ENCODE data around the gene UBB.

DNA sequence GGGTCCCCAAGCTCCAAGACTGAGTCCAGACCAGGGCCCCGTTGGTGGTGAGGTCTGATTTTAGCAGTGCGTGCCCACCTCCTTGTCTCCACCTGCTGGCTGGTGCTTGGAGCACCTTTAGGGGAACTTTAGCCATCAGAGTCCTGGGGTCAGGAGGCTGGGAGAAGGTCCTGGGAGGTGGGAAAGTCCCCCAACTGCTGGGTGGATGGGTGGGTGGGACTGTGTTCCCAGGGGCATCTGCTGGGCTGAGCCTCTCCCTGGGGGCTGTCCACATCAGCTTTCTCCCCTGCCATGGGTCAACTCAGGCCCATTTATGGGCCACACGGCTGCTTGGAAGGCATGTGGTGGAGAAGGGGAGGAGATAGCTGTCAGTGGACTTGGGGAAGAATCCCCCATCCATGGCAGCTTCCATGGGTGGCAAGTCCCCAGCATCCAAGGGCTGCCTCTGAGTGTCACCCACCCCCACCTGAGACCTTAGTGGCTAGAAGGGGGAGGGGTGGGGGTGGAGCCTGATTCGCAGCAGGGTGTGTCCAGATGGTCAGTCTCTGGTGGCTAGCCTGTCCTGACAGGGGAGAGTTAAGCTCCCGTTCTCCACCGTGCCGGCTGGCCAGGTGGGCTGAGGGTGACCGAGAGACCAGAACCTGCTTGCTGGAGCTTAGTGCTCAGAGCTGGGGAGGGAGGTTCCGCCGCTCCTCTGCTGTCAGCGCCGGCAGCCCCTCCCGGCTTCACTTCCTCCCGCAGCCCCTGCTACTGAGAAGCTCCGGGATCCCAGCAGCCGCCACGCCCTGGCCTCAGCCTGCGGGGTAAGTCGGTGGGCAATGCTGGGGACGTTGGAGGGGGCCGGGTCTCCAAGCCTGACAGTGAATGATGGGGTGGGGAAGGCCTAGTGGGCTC, 34.4 kb downstream of the UBB start, which contains the start of gene TRPV2:
- TF ChIP-seq, protein P1, sequence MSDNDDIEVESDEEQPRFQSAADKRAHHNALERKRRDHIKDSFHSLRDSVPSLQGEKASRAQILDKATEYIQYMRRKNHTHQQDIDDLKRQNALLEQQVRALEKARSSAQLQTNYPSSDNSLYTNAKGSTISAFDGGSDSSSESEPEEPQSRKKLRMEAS (IDR thresholded peaks at IDR 0.05; ENCODE audit: low read depth, low read length): no peak
- TF ChIP-seq, protein P2, sequence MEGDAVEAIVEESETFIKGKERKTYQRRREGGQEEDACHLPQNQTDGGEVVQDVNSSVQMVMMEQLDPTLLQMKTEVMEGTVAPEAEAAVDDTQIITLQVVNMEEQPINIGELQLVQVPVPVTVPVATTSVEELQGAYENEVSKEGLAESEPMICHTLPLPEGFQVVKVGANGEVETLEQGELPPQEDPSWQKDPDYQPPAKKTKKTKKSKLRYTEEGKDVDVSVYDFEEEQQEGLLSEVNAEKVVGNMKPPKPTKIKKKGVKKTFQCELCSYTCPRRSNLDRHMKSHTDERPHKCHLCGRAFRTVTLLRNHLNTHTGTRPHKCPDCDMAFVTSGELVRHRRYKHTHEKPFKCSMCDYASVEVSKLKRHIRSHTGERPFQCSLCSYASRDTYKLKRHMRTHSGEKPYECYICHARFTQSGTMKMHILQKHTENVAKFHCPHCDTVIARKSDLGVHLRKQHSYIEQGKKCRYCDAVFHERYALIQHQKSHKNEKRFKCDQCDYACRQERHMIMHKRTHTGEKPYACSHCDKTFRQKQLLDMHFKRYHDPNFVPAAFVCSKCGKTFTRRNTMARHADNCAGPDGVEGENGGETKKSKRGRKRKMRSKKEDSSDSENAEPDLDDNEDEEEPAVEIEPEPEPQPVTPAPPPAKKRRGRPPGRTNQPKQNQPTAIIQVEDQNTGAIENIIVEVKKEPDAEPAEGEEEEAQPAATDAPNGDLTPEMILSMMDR (IDR thresholded peaks at IDR 0.05; ENCODE audit: low read depth, low read length): peak; percentile 66
